HepG2 (cell line): Measurements from ENCODE around the gene NKX1-2.
"Not testable (repeated sequence)": the region's sequence is repeated elsewhere in the genome, so short reads cannot be mapped to it uniquely, and the experiment has no call there.

ENCODE experiments used
- CBX2 ChIP-seq, 2 experiments: fragments of 200-600 bp in 1 of 2; sonication (generic); formaldehyde crosslinking in 1 of 2; IDR thresholded peaks; 2 replicates each; pipeline versions ENCODE4 v1.7.0 to v1.8.1; 2018 to 2022; ENCODE audit warnings: low read depth in 2 of 2, low read length in 1 of 2, mild to moderate bottlenecking in 1 of 2, missing genetic modification reagents in 1 of 2
- FOSL2 ChIP-seq: sonication (generic); formaldehyde crosslinking; IDR thresholded peaks from 2 replicates; pipeline ENCODE4 v1.4.0; 2020; ENCODE audit warnings: missing genetic modification reagents
- MEIS1 ChIP-seq: sonication (generic); formaldehyde crosslinking; IDR thresholded peaks from 2 replicates; pipeline ENCODE4 v1.9.0; 2021; ENCODE audit warnings: mild to moderate bottlenecking, missing genetic modification reagents, moderate library complexity, borderline replicate concordance
- MZF1 ChIP-seq: sonication (generic); formaldehyde crosslinking; IDR thresholded peaks from 2 replicates; pipeline ENCODE4 v1.8.1; 2023; ENCODE audit warnings: mild to moderate bottlenecking, missing genetic modification reagents, borderline replicate concordance

DNA sequence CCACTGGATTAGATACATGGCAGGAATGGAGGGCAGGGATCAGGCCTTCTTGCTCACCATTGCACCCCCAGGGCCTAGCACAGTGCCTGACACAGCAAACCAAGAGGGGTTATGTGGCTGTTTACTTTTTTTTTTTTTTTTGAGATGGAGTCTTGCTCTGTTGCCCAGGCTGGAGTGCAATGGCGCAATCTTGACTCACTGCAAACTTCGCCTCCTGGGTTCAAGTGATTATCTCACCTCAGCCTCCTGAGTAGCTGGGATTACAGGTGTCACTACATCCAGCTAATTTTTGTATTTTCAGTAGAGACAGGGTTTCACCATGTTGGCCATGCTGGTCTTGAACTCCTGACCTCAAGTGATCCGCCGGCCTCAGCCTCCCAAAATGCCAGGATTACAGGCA, 14.2 kb downstream of the NKX1-2 start:
- not testable (repeated sequence) for TF ChIP-seq FOSL2; CBX2 (IDR thresholded peaks at IDR 0.05; ENCODE audit: low read depth, low read length); CBX2 (CRISPR knock-in tag; IDR thresholded peaks at IDR 0.05; ENCODE audit: low read depth); MEIS1 (CRISPR knock-in tag); MZF1 (CRISPR knock-in tag)
